Measurements from ENCODE around the gene CCDC195. TPM values are rescaled to one million over a fixed set of nuclear protein-coding genes. Genes with fewer than 3 reads are reported as not detected.

CCDC195 gene
- total and polyA plus RNA-seq, 4 experiments from 2014 or later, result not detected

- H3K27me3 ChIP-seq (ENCODE audit: insufficient read depth, low read length), result no peaks in the 10 kb centered on the region
- no peaks in the 10 kb centered on the region for H3K9me3 Mint-ChIP-seq
- H3K36me3 ChIP-seq (ENCODE audit: insufficient read depth, low read length), result no peaks in the 10 kb centered on the region
- H3K4me3 ChIP-seq (ENCODE audit: low read length in 2 of 2), result no peak overlapping the region
- H3K27me3 Mint-ChIP-seq, result peaks cover 2 to 3% of the 10 kb centered on the region in 2 donors
- POLR2A ChIA-PET (ENCODE audit: partially characterized antibody), result no interaction called here
- no peak overlapping the region for H3K4me3 Mint-ChIP-seq
- H3K4me1 ChIP-seq (ENCODE audit: insufficient read depth, low read length), result no peaks in the 10 kb centered on the region
- H3K27ac Mint-ChIP-seq, result no peak overlapping the region
- DNase-seq, result no peak
- CTCF ChIA-PET (ENCODE audit: partially characterized antibody), result no interaction called here
- H3K9me3 ChIP-seq (ENCODE audit: control insufficient read depth in 1 of 2, low read length in 2 of 2), result no peaks in the 10 kb centered on the region
- H3K27ac ChIP-seq (ENCODE audit: low read depth, low read length), result no peak overlapping the region
- no peaks in the 10 kb centered on the region for H3K4me1 Mint-ChIP-seq
- no peaks in the 10 kb centered on the region for H3K36me3 Mint-ChIP-seq
- intact Hi-C loops (cut with micrococcal nuclease), result no loop called here
These were observed 24.6 kb downstream of the CCDC195 start for GRCh38 chr2:224691563-224691962.

DNA sequence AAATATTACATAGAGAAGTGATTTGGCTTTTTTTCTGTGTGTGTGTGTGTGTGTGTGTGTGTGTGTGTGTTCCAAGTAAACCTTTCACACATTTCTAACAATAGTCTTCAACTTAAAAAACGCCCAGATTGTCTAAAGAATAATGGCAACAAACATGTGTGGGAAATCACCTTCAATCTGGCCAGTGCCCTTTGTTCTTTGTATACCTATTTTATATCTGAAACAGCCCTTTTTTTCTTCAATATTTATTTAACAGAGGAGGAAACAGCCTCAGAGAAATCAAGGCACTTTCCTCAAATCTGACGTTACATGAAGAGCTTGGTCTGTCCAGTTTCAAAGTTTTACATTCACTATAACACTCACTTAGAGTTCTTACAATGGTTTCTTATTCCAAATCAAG is 25.3 kb downstream of the CCDC195 start:
- no peaks in the 10 kb centered on the region for H3K9me3 ChIP-seq (ENCODE audit: control insufficient read depth in 1 of 2, low read length in 2 of 2)
- no peak for DNase-seq
- no peaks in the 10 kb centered on the region for H3K36me3 Mint-ChIP-seq
- no peak overlapping the region for H3K4me3 ChIP-seq (ENCODE audit: low read length in 2 of 2)
- no peaks in the 10 kb centered on the region for H3K4me1 Mint-ChIP-seq
- no peaks in the 10 kb centered on the region for H3K9me3 Mint-ChIP-seq
- intact Hi-C loops (cut with micrococcal nuclease), result no loop called here
- no peak overlapping the region for H3K4me3 Mint-ChIP-seq
- no peak overlapping the region for H3K27ac Mint-ChIP-seq
- no peak overlapping the region for H3K27ac ChIP-seq (ENCODE audit: low read depth, low read length)
- ChIA-PET POLR2A (ENCODE audit: partially characterized antibody) (no interaction called here), CTCF (ENCODE audit: partially characterized antibody) (no interaction called here)
- no peaks in the 10 kb centered on the region for H3K36me3 ChIP-seq (ENCODE audit: insufficient read depth, low read length)
- peaks cover 2 to 3% of the 10 kb centered on the region in 2 donors for H3K27me3 Mint-ChIP-seq
- H3K27me3 ChIP-seq (ENCODE audit: insufficient read depth, low read length), result no peaks in the 10 kb centered on the region
- H3K4me1 ChIP-seq (ENCODE audit: insufficient read depth, low read length), result no peaks in the 10 kb centered on the region

- no peaks in the 10 kb centered on the region for H3K9me3 ChIP-seq (ENCODE audit: control insufficient read depth in 1 of 2, low read length in 2 of 2)
- no peak overlapping the region for H3K4me3 ChIP-seq (ENCODE audit: low read length in 2 of 2)
- Mint-ChIP-seq H3K4me3 (no peak overlapping the region), H3K9me3 (no peaks in the 10 kb centered on the region), H3K27me3 (peaks cover 2 to 3% of the 10 kb centered on the region in 2 donors), H3K4me1 (no peaks in the 10 kb centered on the region), H3K36me3 (no peaks in the 10 kb centered on the region), H3K27ac (no peak overlapping the region)
- POLR2A ChIA-PET (ENCODE audit: partially characterized antibody), result no interaction called here
- intact Hi-C loops (cut with micrococcal nuclease), result no loop called here
- no peaks in the 10 kb centered on the region for H3K36me3 ChIP-seq (ENCODE audit: insufficient read depth, low read length)
- no peak overlapping the region for H3K27ac ChIP-seq (ENCODE audit: low read depth, low read length)
- CTCF ChIA-PET (ENCODE audit: partially characterized antibody), result interaction anchor here (0.7 kb wide), 1 partner anchor 303 kb away, joined by 3 read pairs; no protein-coding TSS in a partner anchor
- no peak for DNase-seq
- H3K4me1 ChIP-seq (ENCODE audit: insufficient read depth, low read length), result no peaks in the 10 kb centered on the region
- no peaks in the 10 kb centered on the region for H3K27me3 ChIP-seq (ENCODE audit: insufficient read depth, low read length)
These were observed 26.6 kb downstream of the CCDC195 start for GRCh38 chr2:224689539-224689938.

GRCh38 chr2:224688997-224689396 is 27.2 kb downstream of the CCDC195 start:
- CTCF ChIA-PET (ENCODE audit: partially characterized antibody), result interaction anchor here (0.5 to 0.7 kb wide), 2 partner anchors 303 to 1926 kb away, joined by 3 read pairs; no protein-coding TSS in a partner anchor
- H3K27ac ChIP-seq (ENCODE audit: low read depth, low read length), result no peak overlapping the region
- DNase-seq, result no peak
- intact Hi-C loops (cut with micrococcal nuclease), result no loop called here
- Mint-ChIP-seq H3K4me1 (no peaks in the 10 kb centered on the region), H3K27me3 (peaks cover 3 to 5% of the 10 kb centered on the region in 2 donors), H3K4me3 (no peak overlapping the region), H3K36me3 (no peaks in the 10 kb centered on the region), H3K27ac (no peak overlapping the region), H3K9me3 (no peaks in the 10 kb centered on the region)
- POLR2A ChIA-PET (ENCODE audit: partially characterized antibody), result no interaction called here
- no peaks in the 10 kb centered on the region for H3K4me1 ChIP-seq (ENCODE audit: insufficient read depth, low read length)
- no peaks in the 10 kb centered on the region for H3K36me3 ChIP-seq (ENCODE audit: insufficient read depth, low read length)
- H3K4me3 ChIP-seq (ENCODE audit: low read length in 2 of 2), result no peak overlapping the region
- no peaks in the 10 kb centered on the region for H3K9me3 ChIP-seq (ENCODE audit: control insufficient read depth in 1 of 2, low read length in 2 of 2)
- no peaks in the 10 kb centered on the region for H3K27me3 ChIP-seq (ENCODE audit: insufficient read depth, low read length)

DNA sequence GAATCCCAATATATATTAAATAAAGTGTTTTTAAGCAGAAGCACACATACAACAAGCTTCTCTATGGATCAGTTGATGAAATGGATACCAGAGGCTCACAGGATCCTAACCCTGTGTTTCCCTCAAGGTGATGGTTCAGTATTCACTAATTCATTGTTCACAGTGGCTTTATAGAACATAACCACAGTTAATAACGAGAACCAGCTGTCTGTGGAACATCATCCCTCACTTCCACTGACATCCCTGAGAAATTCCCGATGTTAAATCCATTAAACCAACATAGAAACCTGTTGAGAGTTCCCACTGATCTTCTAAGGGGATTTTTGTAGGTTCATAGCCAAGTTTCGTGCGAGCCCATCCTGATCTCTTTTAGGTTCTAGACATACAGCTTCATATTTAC is 29.0 kb downstream of the CCDC195 start:
- CTCF ChIA-PET (ENCODE audit: partially characterized antibody), result interaction anchor here (1.2 kb wide), 1 partner anchor 9 kb away, joined by 3 read pairs; no protein-coding TSS in a partner anchor
- H3K4me1 Mint-ChIP-seq, result peaks cover 0 to 1% (median 0%) of the 10 kb centered on the region in 4 donors

DNA sequence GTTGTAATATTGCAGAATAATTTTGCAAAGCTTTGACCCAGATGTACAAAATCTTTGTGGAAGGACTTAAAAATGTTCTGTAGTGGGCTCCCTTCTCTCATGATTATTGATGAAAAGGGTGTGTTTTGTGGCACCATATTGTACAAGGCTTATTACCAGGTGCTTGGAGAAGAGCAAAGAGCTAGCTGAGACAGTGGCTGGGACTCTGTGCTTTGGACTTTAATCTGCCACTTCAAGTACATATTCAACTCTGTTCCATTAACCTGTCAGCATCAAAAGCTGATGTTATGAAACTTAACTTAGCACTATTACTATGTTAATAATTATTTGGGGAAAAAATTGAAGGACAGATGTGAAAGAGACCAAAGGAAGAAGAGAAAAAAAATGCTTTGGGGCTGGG is 31.0 kb downstream of the CCDC195 start:
- no peak for DNase-seq
- Mint-ChIP-seq H3K4me3 (no peak overlapping the region), H3K4me1 (peaks cover 0 to 1% (median 0%) of the 10 kb centered on the region in 4 donors), H3K27ac (no peak overlapping the region), H3K27me3 (peaks cover 4 to 5% of the 10 kb centered on the region in 2 donors), H3K36me3 (no peaks in the 10 kb centered on the region), H3K9me3 (no peaks in the 10 kb centered on the region)
- no peak overlapping the region for H3K4me3 ChIP-seq (ENCODE audit: low read length in 2 of 2)
- H3K4me1 ChIP-seq (ENCODE audit: insufficient read depth, low read length), result no peaks in the 10 kb centered on the region
- H3K27me3 ChIP-seq (ENCODE audit: insufficient read depth, low read length), result no peaks in the 10 kb centered on the region
- no peaks in the 10 kb centered on the region for H3K9me3 ChIP-seq (ENCODE audit: control insufficient read depth in 1 of 2, low read length in 2 of 2)
- POLR2A ChIA-PET (ENCODE audit: partially characterized antibody), result no interaction called here
- CTCF ChIA-PET (ENCODE audit: partially characterized antibody), result no interaction called here
- no peak overlapping the region for H3K27ac ChIP-seq (ENCODE audit: low read depth, low read length)
- H3K36me3 ChIP-seq (ENCODE audit: insufficient read depth, low read length), result no peaks in the 10 kb centered on the region
- intact Hi-C loops (cut with micrococcal nuclease), result no loop called here

More for the DNA sequence above, 29.0 kb downstream of the CCDC195 start:
- no peak for DNase-seq
- POLR2A ChIA-PET (ENCODE audit: partially characterized antibody), result no interaction called here
- no peak overlapping the region for H3K27ac ChIP-seq (ENCODE audit: low read depth, low read length)
- intact Hi-C loops (cut with micrococcal nuclease), result no loop called here
- Mint-ChIP-seq H3K9me3 (no peaks in the 10 kb centered on the region), H3K36me3 (no peaks in the 10 kb centered on the region), H3K27ac (no peak overlapping the region), H3K27me3 (peaks cover 4 to 5% of the 10 kb centered on the region in 2 donors), H3K4me3 (no peak overlapping the region)
- no peaks in the 10 kb centered on the region for H3K36me3 ChIP-seq (ENCODE audit: insufficient read depth, low read length)
- H3K4me1 ChIP-seq (ENCODE audit: insufficient read depth, low read length), result no peaks in the 10 kb centered on the region
- no peak overlapping the region for H3K4me3 ChIP-seq (ENCODE audit: low read length in 2 of 2)
- H3K27me3 ChIP-seq (ENCODE audit: insufficient read depth, low read length), result no peaks in the 10 kb centered on the region
- H3K9me3 ChIP-seq (ENCODE audit: control insufficient read depth in 1 of 2, low read length in 2 of 2), result no peaks in the 10 kb centered on the region

- H3K4me3 Mint-ChIP-seq, result no peak overlapping the region
- Histone ChIP-seq H3K4me3 (ENCODE audit: low read length in 2 of 2) (no peak overlapping the region), H3K9me3 (ENCODE audit: control insufficient read depth in 1 of 2, low read length in 2 of 2) (no peaks in the 10 kb centered on the region), H3K36me3 (ENCODE audit: insufficient read depth, low read length) (no peaks in the 10 kb centered on the region), H3K27me3 (ENCODE audit: insufficient read depth, low read length) (no peaks in the 10 kb centered on the region), H3K4me1 (ENCODE audit: insufficient read depth, low read length) (no peaks in the 10 kb centered on the region), H3K27ac (ENCODE audit: low read depth, low read length) (no peak overlapping the region)
- intact Hi-C loops (cut with micrococcal nuclease), result no loop called here
- H3K27me3 Mint-ChIP-seq, result peaks cover 2 to 4% of the 10 kb centered on the region in 2 donors
- ChIA-PET CTCF (ENCODE audit: partially characterized antibody) (no interaction called here), POLR2A (ENCODE audit: partially characterized antibody) (no interaction called here)
- no peak overlapping the region for H3K27ac Mint-ChIP-seq
- H3K36me3 Mint-ChIP-seq, result no peaks in the 10 kb centered on the region
- DNase-seq, result no peak
- H3K4me1 Mint-ChIP-seq, result peaks cover 0 to 1% (median 0%) of the 10 kb centered on the region in 4 donors
- no peaks in the 10 kb centered on the region for H3K9me3 Mint-ChIP-seq
These were observed 34.0 kb downstream of the CCDC195 start for GRCh38 chr2:224682134-224682533.

- Histone ChIP-seq H3K9me3 (ENCODE audit: control insufficient read depth in 1 of 2, low read length in 2 of 2) (no peaks in the 10 kb centered on the region), H3K4me1 (ENCODE audit: insufficient read depth, low read length) (no peaks in the 10 kb centered on the region), H3K4me3 (ENCODE audit: low read length in 2 of 2) (no peak overlapping the region), H3K27me3 (ENCODE audit: insufficient read depth, low read length) (no peaks in the 10 kb centered on the region), H3K27ac (ENCODE audit: low read depth, low read length) (no peak overlapping the region), H3K36me3 (ENCODE audit: insufficient read depth, low read length) (no peaks in the 10 kb centered on the region)
- Mint-ChIP-seq H3K27me3 (peaks cover 0 to 2% of the 10 kb centered on the region in 2 donors), H3K27ac (no peak overlapping the region), H3K4me3 (no peak overlapping the region), H3K36me3 (no peaks in the 10 kb centered on the region), H3K9me3 (peaks cover 0 to 2% (median 0%) of the 10 kb centered on the region in 8 donors), H3K4me1 (peaks cover 0 to 2% (median 0%) of the 10 kb centered on the region in 4 donors)
- intact Hi-C loops (cut with micrococcal nuclease), result no loop called here
- POLR2A ChIA-PET (ENCODE audit: partially characterized antibody), result no interaction called here
- DNase-seq, result no peak
- CTCF ChIA-PET (ENCODE audit: partially characterized antibody), result interaction anchor here (0.6 kb wide), 1 partner anchor 21 kb away, joined by 4 read pairs; no protein-coding TSS in a partner anchor
These were observed 44.4 kb downstream of the CCDC195 start for GRCh38 chr2:224671731-224672130.

Data from CD4-positive, alpha-beta memory T cell (primary cell).